Measurements from ENCODE around the gene SHTN1. TPM values are rescaled to one million over a fixed set of nuclear protein-coding genes. Genes with fewer than 3 reads are reported as not detected.

The SHTN1 gene
- total and polyA plus RNA-seq, 10 of the 15 experiments (the other 5 are each of a cell fraction or from before 2014, with no cell fraction given), result 0.79 to 4.0 (median 2.0) TPM

DNA sequence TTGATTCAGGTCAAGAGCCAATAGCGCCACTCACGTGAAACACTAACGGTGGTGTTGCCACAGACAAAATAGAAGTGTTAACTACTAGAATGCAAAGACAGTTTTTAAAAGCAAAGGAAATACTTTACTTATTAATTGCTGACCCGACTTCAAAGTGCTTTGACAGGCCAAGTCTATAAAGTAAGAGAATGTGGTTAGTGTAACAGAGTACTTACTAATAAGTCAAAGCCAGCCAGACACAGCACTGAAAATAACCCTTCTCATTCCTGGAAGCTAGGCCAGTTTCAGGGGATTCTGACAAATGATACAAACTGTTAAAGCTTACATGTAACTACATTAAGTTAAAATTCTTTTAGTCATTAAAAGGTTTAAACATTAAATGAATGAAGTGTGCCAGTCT is 105.4 kb downstream of the SHTN1 start:
- ChIA-PET CTCF (interaction anchor here (1.2 to 1.6 kb wide), 2 partner anchors 8 to 275 kb away, joined by 3 to 4 read pairs; no protein-coding TSS in a partner anchor), RAD21 (ENCODE audit: unreplicated experiment) (no interaction called here), POLR2A (no interaction called here), SMC1A (ENCODE audit: uncharacterized antibody, unreplicated experiment) (interaction anchor here (1.3 kb wide), 1 partner anchor 22 kb away, joined by 4 read pairs; no protein-coding TSS in a partner anchor)
- intact Hi-C loops (cut with micrococcal nuclease; ENCODE audit: unreplicated experiment) (no loop called here), in situ Hi-C loops (cut with MboI) (no loop called here)
- H3K9ac ChIP-seq (ENCODE audit: control insufficient read depth, insufficient read depth, low read length), result no peak overlapping the region
- H3K27me3 ChIP-seq (replicated peaks in 1 of 2; ENCODE audit: control insufficient read depth in 2 of 2, insufficient read depth in 2 of 2, low read length in 1 of 2), result no peaks in the 10 kb centered on the region; a peak in 1 of 4 replicates
- ATAC-seq, result no peak
- 46% methylated on average over 4 of the region's 4 CpGs for WGBS (ENCODE audit: insufficient coverage, insufficient replicate concordance, low lambda C conversion rate, missing lambda C conversion rate)
- H3K36me3 ChIP-seq (ENCODE audit: control insufficient read depth in 2 of 2, insufficient read depth in 2 of 2, low read length in 1 of 2), result no peaks in the 10 kb centered on the region
- no peak for FAIRE-seq
- H3K79me2 ChIP-seq (ENCODE audit: control insufficient read depth, insufficient read depth, low read length), result no peaks in the 10 kb centered on the region
- no peak for DNase-seq (ENCODE audit: low read depth, low spot score)
- H4K20me1 ChIP-seq (ENCODE audit: control insufficient read depth, insufficient read depth), result no peaks in the 10 kb centered on the region
- no peak overlapping the region for H3K4me2 ChIP-seq (ENCODE audit: control insufficient read depth, insufficient read depth)
- H2AFZ ChIP-seq (ENCODE audit: control insufficient read depth, low read depth, low read length), result no peak overlapping the region
- H3K27ac ChIP-seq (ENCODE audit: control insufficient read depth, insufficient read depth), result no peak overlapping the region
- no peaks in the 10 kb centered on the region for H3K9me3 ChIP-seq (replicated peaks; ENCODE audit: control insufficient read depth, insufficient read depth, low read length)
- H3K4me1 ChIP-seq (ENCODE audit: control insufficient read depth, insufficient read depth, low read length), result no peaks in the 10 kb centered on the region
- H3K4me3 ChIP-seq, result no peak overlapping the region
- no TSS peak for BruUV-seq (replicated peaks)
- TF ChIP-seq, protein P1, sequence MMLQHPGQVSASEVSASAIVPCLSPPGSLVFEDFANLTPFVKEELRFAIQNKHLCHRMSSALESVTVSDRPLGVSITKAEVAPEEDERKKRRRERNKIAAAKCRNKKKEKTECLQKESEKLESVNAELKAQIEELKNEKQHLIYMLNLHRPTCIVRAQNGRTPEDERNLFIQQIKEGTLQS (IDR thresholded peaks at IDR 0.05; ENCODE audit: borderline replicate concordance, extremely low read depth, low read depth, low read length), result no peak
- TF ChIP-seq, protein P2, sequence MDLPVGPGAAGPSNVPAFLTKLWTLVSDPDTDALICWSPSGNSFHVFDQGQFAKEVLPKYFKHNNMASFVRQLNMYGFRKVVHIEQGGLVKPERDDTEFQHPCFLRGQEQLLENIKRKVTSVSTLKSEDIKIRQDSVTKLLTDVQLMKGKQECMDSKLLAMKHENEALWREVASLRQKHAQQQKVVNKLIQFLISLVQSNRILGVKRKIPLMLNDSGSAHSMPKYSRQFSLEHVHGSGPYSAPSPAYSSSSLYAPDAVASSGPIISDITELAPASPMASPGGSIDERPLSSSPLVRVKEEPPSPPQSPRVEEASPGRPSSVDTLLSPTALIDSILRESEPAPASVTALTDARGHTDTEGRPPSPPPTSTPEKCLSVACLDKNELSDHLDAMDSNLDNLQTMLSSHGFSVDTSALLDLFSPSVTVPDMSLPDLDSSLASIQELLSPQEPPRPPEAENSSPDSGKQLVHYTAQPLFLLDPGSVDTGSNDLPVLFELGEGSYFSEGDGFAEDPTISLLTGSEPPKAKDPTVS (IDR thresholded peaks at IDR 0.05; ENCODE audit: low read depth, low read length), result no peak
- TF ChIP-seq, protein P3, sequence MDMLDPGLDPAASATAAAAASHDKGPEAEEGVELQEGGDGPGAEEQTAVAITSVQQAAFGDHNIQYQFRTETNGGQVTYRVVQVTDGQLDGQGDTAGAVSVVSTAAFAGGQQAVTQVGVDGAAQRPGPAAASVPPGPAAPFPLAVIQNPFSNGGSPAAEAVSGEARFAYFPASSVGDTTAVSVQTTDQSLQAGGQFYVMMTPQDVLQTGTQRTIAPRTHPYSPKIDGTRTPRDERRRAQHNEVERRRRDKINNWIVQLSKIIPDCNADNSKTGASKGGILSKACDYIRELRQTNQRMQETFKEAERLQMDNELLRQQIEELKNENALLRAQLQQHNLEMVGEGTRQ (IDR thresholded peaks at IDR 0.05; ENCODE audit: borderline replicate concordance, low read depth, low read length), result no peak
- TF ChIP-seq RUNX3 (IDR thresholded peaks at IDR 0.05; ENCODE audit: low read length), result no peak
- no peak for TF ChIP-seq SRF (IDR thresholded peaks at IDR 0.05; ENCODE audit: low read depth in 2 of 2, low read length in 2 of 2)
- TF ChIP-seq, protein P4, sequence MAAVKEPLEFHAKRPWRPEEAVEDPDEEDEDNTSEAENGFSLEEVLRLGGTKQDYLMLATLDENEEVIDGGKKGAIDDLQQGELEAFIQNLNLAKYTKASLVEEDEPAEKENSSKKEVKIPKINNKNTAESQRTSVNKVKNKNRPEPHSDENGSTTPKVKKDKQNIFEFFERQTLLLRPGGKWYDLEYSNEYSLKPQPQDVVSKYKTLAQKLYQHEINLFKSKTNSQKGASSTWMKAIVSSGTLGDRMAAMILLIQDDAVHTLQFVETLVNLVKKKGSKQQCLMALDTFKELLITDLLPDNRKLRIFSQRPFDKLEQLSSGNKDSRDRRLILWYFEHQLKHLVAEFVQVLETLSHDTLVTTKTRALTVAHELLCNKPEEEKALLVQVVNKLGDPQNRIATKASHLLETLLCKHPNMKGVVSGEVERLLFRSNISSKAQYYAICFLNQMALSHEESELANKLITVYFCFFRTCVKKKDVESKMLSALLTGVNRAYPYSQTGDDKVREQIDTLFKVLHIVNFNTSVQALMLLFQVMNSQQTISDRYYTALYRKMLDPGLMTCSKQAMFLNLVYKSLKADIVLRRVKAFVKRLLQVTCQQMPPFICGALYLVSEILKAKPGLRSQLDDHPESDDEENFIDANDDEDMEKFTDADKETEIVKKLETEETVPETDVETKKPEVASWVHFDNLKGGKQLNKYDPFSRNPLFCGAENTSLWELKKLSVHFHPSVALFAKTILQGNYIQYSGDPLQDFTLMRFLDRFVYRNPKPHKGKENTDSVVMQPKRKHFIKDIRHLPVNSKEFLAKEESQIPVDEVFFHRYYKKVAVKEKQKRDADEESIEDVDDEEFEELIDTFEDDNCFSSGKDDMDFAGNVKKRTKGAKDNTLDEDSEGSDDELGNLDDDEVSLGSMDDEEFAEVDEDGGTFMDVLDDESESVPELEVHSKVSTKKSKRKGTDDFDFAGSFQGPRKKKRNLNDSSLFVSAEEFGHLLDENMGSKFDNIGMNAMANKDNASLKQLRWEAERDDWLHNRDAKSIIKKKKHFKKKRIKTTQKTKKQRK (IDR thresholded peaks at IDR 0.05; ENCODE audit: low read depth, low read length), result no peak
- TF ChIP-seq, protein P5, sequence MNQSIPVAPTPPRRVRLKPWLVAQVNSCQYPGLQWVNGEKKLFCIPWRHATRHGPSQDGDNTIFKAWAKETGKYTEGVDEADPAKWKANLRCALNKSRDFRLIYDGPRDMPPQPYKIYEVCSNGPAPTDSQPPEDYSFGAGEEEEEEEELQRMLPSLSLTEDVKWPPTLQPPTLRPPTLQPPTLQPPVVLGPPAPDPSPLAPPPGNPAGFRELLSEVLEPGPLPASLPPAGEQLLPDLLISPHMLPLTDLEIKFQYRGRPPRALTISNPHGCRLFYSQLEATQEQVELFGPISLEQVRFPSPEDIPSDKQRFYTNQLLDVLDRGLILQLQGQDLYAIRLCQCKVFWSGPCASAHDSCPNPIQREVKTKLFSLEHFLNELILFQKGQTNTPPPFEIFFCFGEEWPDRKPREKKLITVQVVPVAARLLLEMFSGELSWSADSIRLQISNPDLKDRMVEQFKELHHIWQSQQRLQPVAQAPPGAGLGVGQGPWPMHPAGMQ (IDR thresholded peaks at IDR 0.05; ENCODE audit: borderline replicate concordance), result no peak
- TF ChIP-seq STAT3 (IDR thresholded peaks at IDR 0.05; ENCODE audit: low read depth, low read length), result no peak
- TF ChIP-seq, protein P6, sequence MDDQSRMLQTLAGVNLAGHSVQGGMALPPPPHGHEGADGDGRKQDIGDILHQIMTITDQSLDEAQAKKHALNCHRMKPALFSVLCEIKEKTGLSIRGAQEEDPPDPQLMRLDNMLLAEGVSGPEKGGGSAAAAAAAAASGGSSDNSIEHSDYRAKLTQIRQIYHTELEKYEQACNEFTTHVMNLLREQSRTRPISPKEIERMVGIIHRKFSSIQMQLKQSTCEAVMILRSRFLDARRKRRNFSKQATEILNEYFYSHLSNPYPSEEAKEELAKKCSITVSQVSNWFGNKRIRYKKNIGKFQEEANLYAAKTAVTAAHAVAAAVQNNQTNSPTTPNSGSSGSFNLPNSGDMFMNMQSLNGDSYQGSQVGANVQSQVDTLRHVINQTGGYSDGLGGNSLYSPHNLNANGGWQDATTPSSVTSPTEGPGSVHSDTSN (IDR thresholded peaks at IDR 0.05; ENCODE audit: insufficient replicate concordance, low read depth, low read length), result no peak
- TF ChIP-seq IRF4 (IDR thresholded peaks at IDR 0.05; ENCODE audit: low read depth, low read length), result no peak
- no peak for TF ChIP-seq RBBP5 (conservative IDR thresholded peaks at IDR 0.05)
- no peak for TF ChIP-seq NR2C1 (IDR thresholded peaks at IDR 0.05)
- no peak for TF ChIP-seq SREBF2 (IDR thresholded peaks at IDR 0.05; ENCODE audit: low read length)
- TF ChIP-seq TCF3 (IDR thresholded peaks at IDR 0.05; ENCODE audit: borderline replicate concordance, insufficient read depth, low read depth, low read length), result no peak
- no peak for TF ChIP-seq CEBPB (IDR thresholded peaks at IDR 0.05; ENCODE audit: borderline replicate concordance in 1 of 2, low read depth in 2 of 2, low read length in 2 of 2)
- TF ChIP-seq EGR1 (IDR thresholded peaks at IDR 0.05; ENCODE audit: borderline replicate concordance in 1 of 2, low read depth in 2 of 2, low read length in 2 of 2), result no peak

All from GM12878 (cell line).